HPDE6-E6E7 (cell line): Measurements from ENCODE around the gene MRPS18A.
"Not testable (repeated sequence)": the region's sequence is repeated elsewhere in the genome, so short reads cannot be mapped to it uniquely, and the experiment has no call there.

Experiments
- DNase-seq: peaks from one replicate; pipeline ENCODE4 v3.0.0; 2011; ENCODE audit warnings: missing footprints; ENCODE audit errors: extremely low spot score

The MRPS18A gene

GRCh38 chr6:43671011-43671800 is 16.4 kb downstream of the MRPS18A start:
- no peak for DNase-seq

DNA sequence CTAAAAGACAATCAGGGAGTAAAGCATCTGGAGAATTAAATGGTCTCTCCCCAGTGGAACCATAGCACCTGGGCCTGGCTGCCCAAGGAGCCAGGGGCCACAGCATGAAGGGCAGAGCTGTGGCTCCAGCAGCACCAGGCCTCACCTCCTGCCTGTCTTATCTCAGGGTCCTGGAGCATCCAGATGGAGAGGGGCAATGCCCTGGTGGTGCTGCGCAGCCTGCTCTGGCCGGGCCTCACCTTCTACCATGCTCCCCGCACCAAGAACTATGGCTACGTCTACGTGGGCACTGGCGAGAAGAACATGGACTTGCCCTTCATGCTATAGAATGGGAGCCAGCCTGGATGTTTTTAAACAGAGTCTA is 17.0 kb downstream of the MRPS18A start:
- DNase-seq, result no peak

GRCh38 chr6:43669922-43670622 is 17.5 kb downstream of the MRPS18A start:
- no peak for DNase-seq

- DNase-seq, result no peak
Measured at GRCh38 chr6:43669050-43669921, 18.3 kb downstream of the MRPS18A start.

- DNase-seq, result peak; percentile 65
Measured at GRCh38 chr6:43668151-43669028, 19.2 kb downstream of the MRPS18A start.

GRCh38 chr6:43667245-43668150 is 20.1 kb downstream of the MRPS18A start:
- DNase-seq, result peak; percentile 75

DNA sequence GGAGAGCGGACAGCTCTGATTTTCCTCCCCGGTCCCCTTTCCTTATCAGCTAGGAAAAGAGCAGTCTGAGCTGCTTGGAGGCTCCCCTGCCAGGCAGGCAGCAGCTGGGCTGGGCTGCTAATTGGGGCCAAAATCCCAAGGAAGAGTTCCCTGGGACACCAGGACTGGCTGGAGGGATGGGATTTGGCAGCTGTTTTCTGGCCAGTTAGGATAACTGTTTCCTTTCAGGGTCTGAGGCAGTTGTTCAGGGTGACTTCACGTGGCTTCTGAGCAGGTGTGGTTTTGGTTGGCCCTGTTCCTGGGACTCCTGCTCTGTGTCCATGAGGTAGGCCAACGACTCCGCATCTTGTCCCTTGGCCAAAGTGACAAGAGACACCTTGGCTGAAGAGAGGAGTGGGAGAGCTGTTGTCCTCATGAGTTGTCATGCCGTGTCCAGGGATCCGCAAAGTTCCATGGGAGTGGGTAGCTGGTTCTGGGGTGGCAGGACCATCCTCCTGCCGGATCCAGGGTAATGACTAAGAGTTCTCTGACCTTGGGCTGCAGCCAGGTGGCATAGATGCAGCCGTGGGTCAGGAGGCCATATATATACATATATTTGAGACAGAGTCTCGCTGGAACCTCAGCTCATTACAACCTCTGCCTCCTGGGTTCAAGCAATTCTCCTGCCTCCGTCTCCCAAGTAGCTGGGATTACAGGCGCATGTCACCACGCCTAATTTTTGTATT is 21.2 kb downstream of the MRPS18A start:
- no peak for DNase-seq

DNA sequence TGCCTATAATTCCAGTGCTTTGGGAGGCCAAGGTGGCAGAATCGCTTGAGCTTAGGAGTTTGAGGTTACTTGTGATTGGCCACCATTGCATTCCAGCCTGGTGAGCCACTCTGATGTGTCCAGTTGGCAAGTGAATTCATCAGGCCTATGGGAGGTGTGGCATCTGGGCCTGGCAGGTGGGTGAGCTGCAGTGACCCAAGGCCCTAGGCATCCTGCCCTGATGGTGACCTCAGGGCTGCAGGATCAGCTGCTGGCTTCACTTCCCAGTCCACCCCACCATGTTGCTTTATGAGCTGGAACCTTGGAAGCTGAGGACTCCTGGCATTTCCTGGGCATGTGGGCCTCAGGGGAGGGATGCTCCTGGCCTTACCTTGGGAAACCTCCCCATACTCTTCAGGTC is 22.2 kb downstream of the MRPS18A start:
- no peak for DNase-seq

DNA sequence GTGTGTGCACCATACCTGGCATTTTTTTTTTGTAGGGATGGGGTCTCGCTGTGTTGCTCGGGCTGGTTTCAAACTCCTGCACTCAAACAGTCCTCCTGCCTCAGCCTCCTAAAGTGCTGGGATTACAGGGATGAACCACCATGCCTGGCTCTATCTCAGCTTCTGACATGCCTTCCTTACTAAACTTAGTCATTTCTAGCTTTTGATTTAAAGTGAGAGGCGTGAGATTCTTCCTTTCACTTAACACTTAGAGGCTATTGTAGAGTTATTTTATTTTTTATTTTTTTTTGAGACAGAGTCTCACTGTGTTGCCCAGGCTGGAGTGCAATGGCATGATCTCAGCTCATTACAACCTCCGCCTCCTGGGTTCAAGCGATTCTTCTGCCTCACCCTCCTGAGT is 24.6 kb downstream of the MRPS18A start:
- not testable (repeated sequence) for DNase-seq

- DNase-seq, result no peak
Measured at GRCh38 chr6:43658161-43658560, 29.4 kb downstream of the MRPS18A start.

DNA sequence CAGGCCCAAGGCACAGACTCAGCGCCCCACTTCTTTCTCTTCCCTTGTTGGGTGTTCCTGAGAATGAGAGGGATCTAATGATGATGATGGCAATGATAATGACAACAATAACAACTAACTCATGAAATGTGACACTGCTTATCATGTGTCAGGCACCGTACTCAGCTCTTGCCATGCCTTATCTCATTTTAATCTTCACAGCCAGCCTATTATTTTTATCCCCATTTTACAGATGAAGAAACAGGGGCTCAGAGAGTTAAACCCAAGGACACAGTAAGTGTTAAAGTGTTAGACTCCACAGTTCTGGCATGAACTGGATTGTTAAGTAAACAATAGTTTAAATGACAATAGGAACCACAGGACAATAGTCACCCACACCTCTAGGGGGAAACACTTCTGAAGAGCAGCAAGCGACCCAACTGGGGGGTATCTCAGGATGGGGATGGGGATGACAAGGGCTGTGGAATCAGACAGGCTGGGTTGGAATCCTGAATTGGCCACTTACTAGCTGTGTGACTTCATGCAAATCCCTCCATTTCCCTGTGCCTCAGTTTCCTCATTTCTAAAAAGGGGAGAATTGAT is 30.3 kb downstream of the MRPS18A start:
- DNase-seq, result no peak

GRCh38 chr6:43652822-43653221 is 34.8 kb downstream of the MRPS18A start:
- DNase-seq, result not testable (repeated sequence)

DNA sequence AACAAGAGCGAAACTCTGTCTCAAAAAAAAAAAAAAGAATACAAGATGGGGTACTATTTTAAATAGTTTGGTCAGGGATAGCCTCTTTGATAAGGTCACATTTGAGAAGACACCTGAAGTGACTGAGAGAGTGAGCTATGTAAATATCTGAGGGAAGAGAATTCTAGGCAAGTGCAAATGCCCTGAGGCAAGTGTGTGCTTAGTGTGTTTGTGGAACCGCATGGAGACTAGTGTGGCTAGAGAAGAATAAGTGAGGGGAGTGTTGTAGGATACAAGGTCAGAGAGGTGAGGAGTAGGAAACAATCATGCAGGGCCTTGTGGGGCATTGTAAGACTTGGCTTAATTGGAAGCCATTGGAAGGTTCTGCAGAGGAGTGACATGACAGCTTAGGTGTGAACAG is 39.3 kb downstream of the MRPS18A start:
- DNase-seq, result no peak

- DNase-seq, result no peak
Measured at GRCh38 chr6:43647613-43648012, 40.0 kb downstream of the MRPS18A start.

DNA sequence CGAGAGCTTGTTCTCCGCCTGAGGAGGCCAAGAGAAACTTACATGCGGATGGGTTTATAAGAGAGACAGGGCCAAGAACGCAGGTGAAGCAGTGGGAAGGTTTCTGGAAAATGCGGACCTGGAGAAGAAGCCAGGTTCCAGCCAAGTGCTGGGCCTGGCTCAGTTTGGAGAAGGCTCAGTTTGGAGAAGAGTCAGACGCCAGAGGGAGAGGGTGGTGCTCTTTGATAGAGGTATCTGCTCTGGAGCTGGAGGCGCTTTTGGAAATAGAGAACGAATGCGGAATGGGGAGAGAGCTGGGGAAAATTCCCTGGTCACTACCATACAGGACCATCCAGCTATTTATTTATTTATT is 42.0 kb downstream of the MRPS18A start:
- DNase-seq, result no peak

GRCh38 chr6:43644940-43645612 is 42.5 kb downstream of the MRPS18A start, which contains the start of gene RSPH9:
Gene RSPH9, plus strand, starts transcription at chr6:43645036. Its CDS starts 63 bp downstream, at chr6:43645099.
- DNase-seq, result no peak

- no peak for DNase-seq
Measured at GRCh38 chr6:43639984-43640800, 47.4 kb downstream of the MRPS18A start.

- no peak for DNase-seq
Measured at GRCh38 chr6:43636308-43636659, 51.3 kb downstream of the MRPS18A start.
